Vagina (tissue), 2 donors: ENCODE data around the gene PCDHB5. TPM values are rescaled to one million over a fixed set of nuclear protein-coding genes. Genes with fewer than 3 reads are reported as not detected.
"Not testable (repeated sequence)": the region's sequence is repeated elsewhere in the genome, so short reads cannot be mapped to it uniquely, and the experiment has no call there.

Experiments used
- DNase-seq, 2 donors: peaks; one replicate each; pipeline ENCODE4 v3.0.0-alpha.2; 2017; ENCODE audit errors: extremely low spot score in 2 of 2
- H3K27ac ChIP-seq: fragments of 200-600 bp; sonication (generic); one replicate; pipeline ENCODE4 v1.5.1; 2019
- H3K27me3 ChIP-seq: fragments of 200-600 bp; sonication (generic); one replicate; pipeline ENCODE4 v1.5.1; 2019
- H3K36me3 ChIP-seq, 2 donors: fragments of 200-600 bp; sonication (generic); one replicate each; pipeline ENCODE4 v1.5.1; 2017 to 2019
- H3K4me1 ChIP-seq: fragments of 200-600 bp; sonication (generic); one replicate; pipeline ENCODE4 v1.5.1; 2019
- H3K4me3 ChIP-seq, 2 donors: fragments of 200-600 bp; sonication (generic); 1 replicate in 1 of 2; 2 replicates in 1 of 2; pipeline ENCODE4 v1.5.1; 2016 to 2019
- H3K9me3 ChIP-seq: fragments of 200-600 bp; sonication (generic); one replicate; pipeline ENCODE4 v1.5.1; 2019
- CTCF ChIP-seq, 3 experiments: fragments of 450-650 bp in 2 of 3; fragments of 200-600 bp in 1 of 3; sonication (generic) in 1 of 3; IDR thresholded peaks; one replicate each; pipeline ENCODE4 v1.5.1; 2017 to 2019; ENCODE audit warnings: antibody characterized with exemption in 3 of 3, mild to moderate bottlenecking in 2 of 3, moderate library complexity in 2 of 3
- POLR2A ChIP-seq, 2 donors: fragments of 450-650 bp; IDR thresholded peaks; one replicate each; pipeline ENCODE4 v1.6.1; 2017; ENCODE audit warnings: antibody characterized with exemption in 2 of 2, mild to moderate bottlenecking in 2 of 2, moderate library complexity in 2 of 2
- POLR2AphosphoS5 ChIP-seq, 2 donors: sonication (generic); formaldehyde crosslinking; IDR thresholded peaks; one replicate each; pipeline ENCODE4 v1.9.0; 2017; ENCODE audit warnings: antibody characterized with exemption in 2 of 2, mild to moderate bottlenecking in 2 of 2, low read depth in 1 of 2; ENCODE audit not compliant: insufficient read depth in 1 of 2
- intact Hi-C: fragments of 100-400 bp; cut with DNase I; formaldehyde crosslinking; loops from one replicate; pipeline ENCODE4 v1.15.1; 2023
- total RNA-seq: library from RNA; depleted of rRNA; stranded (reverse); fragments of >200 nt; gene quantifications from one replicate; pipeline ENCODE4 v1.2.3, GENCODE V29; 2016

The PCDHB5 gene
- total RNA-seq, 1 donor from 2014 or later = 2.9 TPM

- H3K9me3 ChIP-seq = peaks cover 13% of the 10 kb centered on the region
- H3K4me3 ChIP-seq = peak overlapping the region in 1 of 2 donors; percentile 8
- no peak for DNase-seq
- no peak overlapping the region for H3K27ac ChIP-seq
- no peaks in the 10 kb centered on the region for H3K4me1 ChIP-seq
- no peaks in the 10 kb centered on the region for H3K27me3 ChIP-seq
- intact Hi-C loops = no loop called here
- TF ChIP-seq POLR2A (IDR thresholded peaks at IDR 0.05) (no peak), POLR2AphosphoS5 (IDR thresholded peaks at IDR 0.05; ENCODE audit: insufficient read depth in 1 of 2, low read depth in 1 of 2) (no peak), CTCF (IDR thresholded peaks at IDR 0.05) (no peak)
- no peaks in the 10 kb centered on the region for H3K36me3 ChIP-seq
These were observed 16.0 kb downstream of the PCDHB5 start for GRCh38 chr5:141150993-141151325.

DNA sequence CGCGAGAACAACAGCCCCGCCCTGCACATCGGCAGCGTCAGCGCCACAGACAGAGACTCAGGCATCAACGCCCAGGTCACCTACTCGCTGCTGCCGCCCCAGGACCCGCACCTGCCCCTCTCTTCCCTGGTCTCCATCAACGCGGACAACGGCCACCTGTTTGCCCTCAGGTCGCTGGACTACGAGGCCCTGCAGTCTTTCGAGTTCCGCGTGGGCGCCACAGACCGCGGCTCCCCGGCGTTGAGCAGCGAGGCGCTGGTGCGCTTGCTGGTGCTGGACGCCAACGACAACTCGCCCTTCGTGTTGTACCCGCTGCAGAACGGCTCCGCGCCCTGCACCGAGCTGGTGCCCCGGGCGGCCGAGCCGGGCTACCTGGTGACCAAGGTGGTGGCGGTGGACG lies 16.6 kb downstream of the PCDHB5 start:
- intact Hi-C loops, H3K4me1 ChIP-seq, DNase-seq, H3K36me3 ChIP-seq, H3K27ac ChIP-seq, H3K4me3 ChIP-seq, H3K27me3 ChIP-seq: not testable (repeated sequence)
- peaks cover 18% of the 10 kb centered on the region for H3K9me3 ChIP-seq

DNA sequence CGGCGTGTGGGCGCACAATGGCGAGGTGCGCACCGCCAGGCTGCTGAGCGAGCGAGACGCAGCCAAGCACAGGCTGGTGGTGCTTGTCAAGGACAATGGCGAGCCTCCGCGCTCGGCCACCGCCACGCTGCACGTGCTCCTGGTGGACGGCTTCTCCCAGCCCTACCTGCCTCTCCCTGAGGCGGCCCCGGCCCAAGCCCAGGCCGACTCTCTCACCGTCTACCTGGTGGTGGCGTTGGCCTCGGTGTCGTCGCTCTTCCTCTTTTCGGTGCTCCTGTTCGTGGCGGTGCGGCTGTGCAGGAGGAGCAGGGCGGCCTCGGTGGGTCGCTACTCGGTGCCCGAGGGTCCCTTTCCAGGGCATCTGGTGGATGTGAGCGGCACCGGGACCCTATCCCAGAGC lies 17.1 kb downstream of the PCDHB5 start:
- H3K27ac ChIP-seq, intact Hi-C loops, H3K36me3 ChIP-seq, DNase-seq, H3K4me1 ChIP-seq, H3K4me3 ChIP-seq, H3K27me3 ChIP-seq: not testable (repeated sequence)
- H3K9me3 ChIP-seq = peaks cover 19% of the 10 kb centered on the region

GRCh38 chr5:141155540-141156374 lies 20.8 kb downstream of the PCDHB5 start:
- intact Hi-C loops = no loop called here
- no peak for TF ChIP-seq POLR2A (IDR thresholded peaks at IDR 0.05)

DNA sequence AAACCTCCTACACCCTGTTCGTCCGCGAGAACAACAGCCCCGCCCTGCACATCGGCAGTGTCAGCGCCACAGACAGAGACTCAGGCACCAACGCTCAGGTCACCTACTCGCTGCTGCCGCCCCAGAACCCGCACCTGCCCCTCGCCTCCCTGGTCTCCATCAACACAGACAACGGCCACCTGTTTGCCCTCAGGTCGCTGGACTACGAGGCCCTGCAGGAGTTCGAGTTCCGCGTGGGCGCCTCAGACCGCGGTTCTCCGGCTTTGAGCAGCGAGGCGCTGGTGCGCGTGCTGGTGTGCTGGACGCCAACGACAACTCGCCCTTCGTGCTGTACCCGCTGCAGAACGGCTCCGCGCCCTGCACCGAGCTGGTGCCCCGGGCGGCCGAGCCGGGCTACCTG lies 22.4 kb downstream of the PCDHB5 start:
- H3K4me1 ChIP-seq, H3K27me3 ChIP-seq, H3K36me3 ChIP-seq, H3K9me3 ChIP-seq, DNase-seq, H3K4me3 ChIP-seq, intact Hi-C loops, H3K27ac ChIP-seq: not testable (repeated sequence)

More at GRCh38 chr5:141155540-141156374, 20.8 kb downstream of the PCDHB5 start:
- Histone ChIP-seq H3K27ac (no peak overlapping the region), H3K27me3 (no peaks in the 10 kb centered on the region), H3K36me3 (no peaks in the 10 kb centered on the region), H3K4me3 (no peak overlapping the region), H3K4me1 (no peaks in the 10 kb centered on the region), H3K9me3 (peaks cover 14% of the 10 kb centered on the region)
- no peak for DNase-seq

DNA sequence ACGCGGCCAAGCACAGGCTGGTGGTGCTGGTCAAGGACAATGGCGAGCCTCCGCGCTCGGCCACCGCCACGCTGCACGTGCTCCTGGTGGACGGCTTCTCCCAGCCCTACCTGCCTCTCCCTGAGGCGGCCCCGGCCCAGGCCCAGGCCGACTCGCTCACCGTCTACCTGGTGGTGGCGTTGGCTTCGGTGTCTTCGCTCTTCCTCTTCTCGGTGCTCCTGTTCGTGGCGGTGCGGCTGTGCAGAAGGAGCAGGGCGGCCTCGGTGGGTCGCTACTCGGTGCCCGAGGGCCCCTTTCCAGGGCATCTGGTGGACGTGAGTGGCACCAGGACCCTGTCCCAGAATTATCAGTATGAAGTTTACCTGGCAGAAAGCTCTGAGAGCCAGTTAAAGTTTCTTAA lies 22.9 kb downstream of the PCDHB5 start:
- H3K36me3 ChIP-seq = not testable (repeated sequence)

DNA sequence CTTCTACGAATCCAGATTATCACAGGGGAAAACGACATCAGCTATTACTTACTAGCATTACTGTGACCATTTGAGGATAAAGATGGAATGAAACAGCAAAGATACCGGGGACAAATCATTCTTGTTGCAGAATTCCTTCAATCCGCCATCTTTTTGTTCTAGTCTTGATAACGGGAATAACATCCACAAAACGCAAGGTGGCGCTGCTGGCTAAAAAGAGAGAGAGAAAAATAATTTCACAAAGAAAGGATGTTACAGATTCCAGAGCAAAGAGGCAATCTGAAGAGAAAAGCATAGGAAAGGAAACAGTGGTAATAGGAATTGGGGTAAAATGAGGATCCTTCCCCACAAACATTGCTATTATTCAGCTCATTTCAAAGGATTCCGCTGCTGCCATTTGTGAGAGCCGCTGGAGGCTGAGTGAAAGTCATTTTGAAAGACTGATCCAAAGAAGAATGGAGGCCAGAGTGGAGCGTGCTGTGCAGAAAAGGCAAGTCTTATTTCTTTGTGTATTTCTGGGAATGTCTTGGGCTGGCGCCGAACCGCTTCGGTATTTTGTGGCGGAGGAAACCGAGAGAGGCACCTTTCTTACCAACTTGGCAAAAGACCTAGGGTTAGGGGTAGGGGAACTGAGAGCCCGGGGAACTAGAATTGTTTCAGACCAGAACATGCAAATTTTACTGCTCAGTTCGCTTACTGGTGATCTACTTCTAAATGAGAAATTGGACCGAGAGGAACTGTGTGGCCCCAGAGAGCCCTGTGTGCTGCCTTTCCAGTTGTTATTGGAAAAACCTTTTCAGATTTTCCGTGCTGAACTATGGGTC lies 37.6 kb downstream of the PCDHB5 start, which contains the start of gene PCDHB7:
Gene PCDHB7 (plus strand): TSS at position 264 of the 824 bp plus-strand sequence. CDS start 192 bp downstream, at position 456.
- peak within 1 kb of the TSS in 1 of 2 donors; percentile 9 for H3K4me3 ChIP-seq
- H3K9me3 ChIP-seq = peaks cover 15% of the 10 kb centered on the region
- no peaks in the 10 kb centered on the region for H3K36me3 ChIP-seq
- no peaks in the 10 kb centered on the region for H3K4me1 ChIP-seq
- H3K27ac ChIP-seq = no peak within 1 kb of the TSS
- TF ChIP-seq POLR2A (IDR thresholded peaks at IDR 0.05) (no peak), CTCF (IDR thresholded peaks at IDR 0.05) (no peak), POLR2AphosphoS5 (IDR thresholded peaks at IDR 0.05; ENCODE audit: insufficient read depth in 1 of 2, low read depth in 1 of 2) (no peak)
- no peaks in the 10 kb centered on the region for H3K27me3 ChIP-seq
- no peak for DNase-seq
- intact Hi-C loops = no loop called here

More for the DNA sequence above, 22.9 kb downstream of the PCDHB5 start:
- H3K27ac ChIP-seq, H3K4me3 ChIP-seq, DNase-seq, H3K27me3 ChIP-seq, H3K4me1 ChIP-seq, intact Hi-C loops: not testable (repeated sequence)
- peaks cover 11% of the 10 kb centered on the region for H3K9me3 ChIP-seq

DNA sequence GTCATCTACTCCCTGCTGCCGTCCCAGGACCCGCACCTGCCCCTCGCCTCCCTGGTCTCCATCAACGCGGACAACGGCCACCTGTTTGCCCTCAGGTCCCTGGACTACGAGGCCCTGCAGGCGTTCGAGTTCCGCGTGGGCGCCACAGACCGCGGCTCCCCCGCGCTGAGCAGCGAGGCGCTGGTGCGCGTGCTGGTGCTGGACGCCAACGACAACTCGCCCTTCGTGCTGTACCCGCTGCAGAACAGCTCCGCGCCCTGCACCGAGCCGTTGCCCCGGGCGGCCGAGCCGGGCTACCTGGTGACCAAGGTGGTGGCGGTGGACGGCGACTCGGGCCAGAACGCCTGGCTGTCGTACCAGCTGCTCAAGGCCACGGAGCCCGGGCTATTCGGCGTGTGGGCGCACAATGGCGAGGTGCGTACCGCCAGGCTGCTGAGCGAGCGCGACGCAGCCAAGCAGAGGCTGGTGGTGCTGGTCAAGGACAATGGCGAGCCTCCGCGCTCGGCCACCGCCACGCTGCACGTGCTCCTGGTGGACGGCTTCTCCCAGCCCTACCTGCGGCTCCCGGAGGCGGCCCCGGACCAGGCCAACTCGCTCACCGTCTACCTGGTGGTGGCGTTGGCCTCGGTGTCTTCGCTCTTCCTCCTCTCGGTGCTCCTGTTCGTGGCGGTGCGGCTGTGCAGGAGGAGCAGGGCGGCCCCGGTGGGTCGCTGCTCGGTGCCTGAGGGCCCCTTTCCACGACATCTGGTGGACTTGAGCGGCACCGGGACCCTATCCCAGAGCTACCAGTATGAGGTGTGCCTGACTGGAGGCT lies 39.5 kb downstream of the PCDHB5 start:
- not testable (repeated sequence) for H3K36me3 ChIP-seq, H3K4me1 ChIP-seq, H3K27me3 ChIP-seq, H3K27ac ChIP-seq, H3K4me3 ChIP-seq
- peaks cover 25% of the 10 kb centered on the region for H3K9me3 ChIP-seq
- intact Hi-C loops = loop anchor here (5.0 kb wide), 1 partner anchor 1598 kb away; the partner anchor contains the start of gene ARHGAP26
- DNase-seq = peak in 1 of 2 donors; percentile 88
